Endothelial cell of umbilical vein (primary cell): ENCODE data around the gene CCDC6. TPM values are rescaled to one million over a fixed set of nuclear protein-coding genes. Genes with fewer than 3 reads are reported as not detected.

Experiments used
- BruUV-seq: library from RNA; stranded (reverse); fragments of 400-500 nt; replicated peaks from 2 replicates; lab custom pipeline; 2021; lab: Mats Ljungman, UMichigan
- CTCF ChIA-PET: fragments of 300-600, 350-600 bp; sonication (Branson Sonifier 250); formaldehyde crosslinking; loops from one replicate; lab custom pipeline; 2021; ENCODE audit warnings: antibody characterized with exemption, inconsistent platforms; lab: Charles Lee
- POLR2A ChIA-PET: fragments of 300-600, 350-600 bp; sonication (Branson Sonifier 250); formaldehyde crosslinking; loops from one replicate; lab custom pipeline; 2021; ENCODE audit warnings: antibody characterized with exemption, inconsistent platforms; lab: Charles Lee
- DNase-seq: peaks from one replicate; pipeline ENCODE4 v3.0.0-alpha.2; 2011; ENCODE audit warnings: low read depth, low spot score
- FAIRE-seq: peaks from 2 replicates; lab custom pipeline; 2011; peaks lifted over from hg19 to GRCh38; lab: Jason Lieb, UNC
- H2AFZ ChIP-seq: 2 replicates; pipeline ENCODE4 v1.6.0; 2012; ENCODE audit warnings: low read depth, low read length, control low read depth, inconsistent platforms
- H3K27ac ChIP-seq: 2 replicates; pipeline ENCODE4 v1.5.1; 2011; ENCODE audit warnings: low read depth, mild to moderate bottlenecking, control low read depth, low read length, moderate library complexity; ENCODE audit not compliant: insufficient read depth
- H3K27me3 ChIP-seq, 2 experiments: 2 replicates each; pipeline versions ENCODE4 v1.6.0 to v1.6.1; 2011; ENCODE audit warnings: low read length in 2 of 2, mixed read lengths in 1 of 2; ENCODE audit not compliant: control insufficient read depth in 2 of 2, insufficient read depth in 2 of 2
- H3K36me3 ChIP-seq, 2 experiments: 2 replicates in 1 of 2; 3 replicates in 1 of 2; pipeline ENCODE4 v1.5.1; 2011; ENCODE audit warnings: low read length in 2 of 2, mild to moderate bottlenecking in 1 of 2, moderate library complexity in 1 of 2; ENCODE audit not compliant: control insufficient read depth in 2 of 2, insufficient read depth in 2 of 2; ENCODE audit errors: extremely low read depth in 1 of 2
- H3K4me1 ChIP-seq: 3 replicates; pipeline ENCODE4 v1.5.1; 2011; ENCODE audit warnings: mild to moderate bottlenecking, low read length; ENCODE audit not compliant: control insufficient read depth, insufficient read depth; ENCODE audit errors: extremely low read depth
- H3K4me2 ChIP-seq: 2 replicates; pipeline ENCODE4 v1.6.1; 2011; ENCODE audit warnings: low read length, control low read depth, mixed read lengths; ENCODE audit not compliant: insufficient read depth
- H3K4me3 ChIP-seq, 3 experiments: fragments of 200-600 bp in 1 of 3; sonication (generic), shearing (Covaris generic) in 1 of 3; replicated peaks in 1 of 3; 2 replicates each; pipeline ENCODE4 v1.5.1; 2011 to 2016; ENCODE audit warnings: control low read depth in 3 of 3, low read length in 3 of 3, mild to moderate bottlenecking in 2 of 3, inconsistent platforms in 1 of 3, low read depth in 1 of 3, moderate library complexity in 1 of 3; ENCODE audit not compliant: insufficient read depth in 1 of 3
- H3K79me2 ChIP-seq: 2 replicates; pipeline ENCODE4 v1.6.0; 2012; ENCODE audit warnings: low read length, inconsistent platforms; ENCODE audit not compliant: control insufficient read depth, insufficient read depth
- H3K9ac ChIP-seq: replicated peaks from 2 replicates; pipeline ENCODE3; 2011; ENCODE audit warnings: low read length, control low read depth; ENCODE audit not compliant: insufficient read depth; ENCODE audit errors: extremely low read depth
- H3K9me1 ChIP-seq: replicated peaks from 3 replicates; pipeline ENCODE4 v1.6.0; 2011; ENCODE audit warnings: mild to moderate bottlenecking, low read length; ENCODE audit not compliant: control insufficient read depth, insufficient read depth; ENCODE audit errors: extremely low read depth
- H3K9me3 ChIP-seq: replicated peaks from 2 replicates; pipeline ENCODE4 v1.5.1; 2012; ENCODE audit warnings: low read length, inconsistent platforms; ENCODE audit not compliant: control insufficient read depth, insufficient read depth
- H4K20me1 ChIP-seq: replicated peaks from 2 replicates; pipeline ENCODE3; 2011; ENCODE audit warnings: mild to moderate bottlenecking, low read length; ENCODE audit not compliant: control insufficient read depth, insufficient read depth; ENCODE audit errors: extremely low read depth
- CTCF ChIP-seq, 2 donors: IDR thresholded peaks; 1 replicate in 1 of 2; 2 replicates in 1 of 2; pipeline ENCODE4 v1.5.1; 2011; ENCODE audit warnings: low read length in 2 of 2, mild to moderate bottlenecking in 2 of 2, moderate library complexity in 2 of 2, control low read depth in 1 of 2, inconsistent platforms in 1 of 2, low read depth in 1 of 2; ENCODE audit not compliant: insufficient read depth in 1 of 2; ENCODE audit errors: extremely low read depth in 1 of 2
- EZH2 ChIP-seq: IDR thresholded peaks from 2 replicates; pipeline ENCODE4 v1.6.1; 2012; ENCODE audit warnings: borderline replicate concordance, low read depth, mild to moderate bottlenecking, moderate library complexity, low read length, inconsistent platforms; ENCODE audit not compliant: severe bottlenecking
- FOS ChIP-seq: IDR thresholded peaks from 2 replicates; pipeline ENCODE4 v1.6.1; 2011; ENCODE audit warnings: mild to moderate bottlenecking, low read length, moderate library complexity, borderline replicate concordance; ENCODE audit not compliant: insufficient read depth
- GATA2 ChIP-seq: IDR thresholded peaks from 2 replicates; pipeline ENCODE4 v1.7.0; 2011; ENCODE audit warnings: low read depth, mild to moderate bottlenecking, moderate library complexity, mixed read lengths, low read length; ENCODE audit not compliant: insufficient read length, insufficient read depth
- JUN ChIP-seq: IDR thresholded peaks from 2 replicates; pipeline ENCODE4 v1.6.1; 2011; ENCODE audit warnings: borderline replicate concordance, low read depth; ENCODE audit not compliant: insufficient read length, insufficient read depth
- MAX ChIP-seq: IDR thresholded peaks from 2 replicates; pipeline ENCODE4 v1.6.1; 2011; ENCODE audit not compliant: insufficient read depth, insufficient read length
- MYC ChIP-seq: IDR thresholded peaks from one replicate; pipeline ENCODE4 v1.6.1; 2011; ENCODE audit warnings: mild to moderate bottlenecking, low read depth, low read length
- POLR2A ChIP-seq: IDR thresholded peaks from 2 replicates; pipeline ENCODE4 v1.6.1; 2012; ENCODE audit warnings: low read depth, mild to moderate bottlenecking, control low read depth, low read length
- POLR2AphosphoS5 ChIP-seq: IDR thresholded peaks from 2 replicates; pipeline ENCODE4 v1.6.1; 2012; ENCODE audit warnings: low read depth, mild to moderate bottlenecking, control low read depth, low read length, moderate library complexity; ENCODE audit not compliant: insufficient read depth
- dilution Hi-C: fragments of 300-500 bp; cut with MboI; formaldehyde crosslinking; loops from one replicate; pipeline ENCODE4 v1.15.0; 2019; ENCODE audit warnings: low sequenced_read_pairs; ENCODE audit not compliant: extremely low pct_ligation_motif_present
- intact Hi-C: fragments of 100-400 bp; cut with micrococcal nuclease; formaldehyde crosslinking; loops from one replicate; pipeline ENCODE4 v1.10.0; 2022
- polyA plus RNA-seq, 4 experiments: library from polyadenylated mRNA; depleted of rRNA in 3 of 4; stranded (reverse) in 3 of 4; unstranded in 1 of 4; fragments of >200 nt; gene quantifications; 2 replicates each; pipeline versions ENCODE4 v1.2.1 to v1.2.3, GENCODE V29; 2011 to 2012; ENCODE audit warnings: missing spikeins in 1 of 4
- total RNA-seq: library from RNA; stranded (reverse); gene quantifications from 2 replicates; pipeline ENCODE4 v1.2.3, GENCODE V29; 2021

CCDC6 gene
- total and polyA plus RNA-seq, 2 donors (not counting 3 experiments of a cell fraction or from before 2014, with no cell fraction given): 16.8 to 36.8 TPM

GRCh38 chr10:59942556-59942955 lies 36.2 kb upstream of the CCDC6 start:
- ChIA-PET POLR2A (no interaction called here), CTCF (no interaction called here)
- no peaks in the 10 kb centered on the region for H3K9me1 ChIP-seq
- no peaks in the 10 kb centered on the region for H3K27me3 ChIP-seq
- H4K20me1 ChIP-seq: no peaks in the 10 kb centered on the region
- dilution Hi-C loops: no loop called here
- H3K4me3 ChIP-seq: no peak overlapping the region
- H3K27ac ChIP-seq: no peak overlapping the region
- no TSS peak for BruUV-seq
- no peak for TF ChIP-seq CTCF (IDR thresholded peaks at IDR 0.05; ENCODE audit: extremely low read depth in 1 of 2, insufficient read depth in 1 of 2, low read depth in 1 of 2, low read length in 2 of 2)
- no peak for TF ChIP-seq JUN
- TF ChIP-seq POLR2AphosphoS5: no peak
- TF ChIP-seq EZH2: no peak
- TF ChIP-seq GATA2: no peak
- TF ChIP-seq MYC: no peak
- no peak for TF ChIP-seq MAX
- TF ChIP-seq POLR2A: no peak
- no peak for TF ChIP-seq FOS
- intact Hi-C loops: no loop called here
- no peaks in the 10 kb centered on the region for H3K4me1 ChIP-seq
- H3K36me3 ChIP-seq: no peaks in the 10 kb centered on the region
- H3K4me2 ChIP-seq: no peak overlapping the region
- no peak overlapping the region for H2AFZ ChIP-seq
- FAIRE-seq: no peak
- no peaks in the 10 kb centered on the region for H3K9me3 ChIP-seq
- DNase-seq: no peak
- H3K79me2 ChIP-seq: no peaks in the 10 kb centered on the region
- no peak overlapping the region for H3K9ac ChIP-seq
